ENCODE results near the gene ICE2.
A peak's percentile ranks its signal among the peaks of the same experiment; 100 is the strongest.

ICE2 gene

DNA sequence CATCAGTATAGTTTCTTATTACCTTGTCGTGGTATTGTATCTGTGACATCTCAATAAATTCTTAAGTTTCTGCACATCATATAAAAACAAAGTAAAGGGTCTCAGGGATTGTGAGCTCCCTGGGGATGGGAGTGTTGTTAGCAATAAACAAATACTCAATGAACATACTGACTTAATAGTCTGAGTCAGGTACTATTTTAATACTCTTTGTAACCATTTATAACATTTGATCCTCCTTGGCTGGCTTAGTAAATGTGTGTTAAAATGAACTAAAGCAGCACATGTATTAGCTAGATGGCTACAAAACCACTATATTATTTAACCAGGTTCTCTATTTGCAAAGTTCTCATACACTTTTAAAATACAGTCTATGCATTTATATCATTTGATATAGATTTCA is 1.8 kb downstream of the ICE2 start:
- peaks cover 67% of the 10 kb centered on the region for H3K79me2 ChIP-seq (ENCODE audit: insufficient read depth, low read length)
- no peaks in the 10 kb centered on the region for H3K9me2 ChIP-seq (replicated peaks; ENCODE audit: low read depth, low read length)
- H3K36me3 ChIP-seq (ENCODE audit: insufficient read depth, low read length): peaks cover 3% of the 10 kb centered on the region; the same call in 1 of the 2 replicates
- H3K4me3 ChIP-seq (ENCODE audit: low read length, poor library complexity, severe bottlenecking): peak overlapping the region; percentile 96
- no peaks in the 10 kb centered on the region for H3K9me3 ChIP-seq (ENCODE audit: insufficient read depth, low read depth, low read length)
- H2AFZ ChIP-seq (ENCODE audit: low read length): no peak overlapping the region
- no peak for TF ChIP-seq EZH2phosphoT487 (IDR thresholded peaks at IDR 0.05; ENCODE audit: borderline replicate concordance)
- TF ChIP-seq, protein P1, sequence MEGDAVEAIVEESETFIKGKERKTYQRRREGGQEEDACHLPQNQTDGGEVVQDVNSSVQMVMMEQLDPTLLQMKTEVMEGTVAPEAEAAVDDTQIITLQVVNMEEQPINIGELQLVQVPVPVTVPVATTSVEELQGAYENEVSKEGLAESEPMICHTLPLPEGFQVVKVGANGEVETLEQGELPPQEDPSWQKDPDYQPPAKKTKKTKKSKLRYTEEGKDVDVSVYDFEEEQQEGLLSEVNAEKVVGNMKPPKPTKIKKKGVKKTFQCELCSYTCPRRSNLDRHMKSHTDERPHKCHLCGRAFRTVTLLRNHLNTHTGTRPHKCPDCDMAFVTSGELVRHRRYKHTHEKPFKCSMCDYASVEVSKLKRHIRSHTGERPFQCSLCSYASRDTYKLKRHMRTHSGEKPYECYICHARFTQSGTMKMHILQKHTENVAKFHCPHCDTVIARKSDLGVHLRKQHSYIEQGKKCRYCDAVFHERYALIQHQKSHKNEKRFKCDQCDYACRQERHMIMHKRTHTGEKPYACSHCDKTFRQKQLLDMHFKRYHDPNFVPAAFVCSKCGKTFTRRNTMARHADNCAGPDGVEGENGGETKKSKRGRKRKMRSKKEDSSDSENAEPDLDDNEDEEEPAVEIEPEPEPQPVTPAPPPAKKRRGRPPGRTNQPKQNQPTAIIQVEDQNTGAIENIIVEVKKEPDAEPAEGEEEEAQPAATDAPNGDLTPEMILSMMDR (conservative IDR thresholded peaks at IDR 0.05; ENCODE audit: low read length): no peak
- peaks cover 48% of the 10 kb centered on the region for H3K4me1 ChIP-seq (ENCODE audit: insufficient read depth, low read length, poor library complexity, severe bottlenecking)
- H4K20me1 ChIP-seq (ENCODE audit: insufficient read depth, low read length, poor library complexity, severe bottlenecking): peaks cover 8% of the 10 kb centered on the region
- no peaks in the 10 kb centered on the region for H3F3A ChIP-seq (ENCODE audit: low read depth)
- H3K4me2 ChIP-seq (ENCODE audit: low read depth, low read length, poor library complexity, severe bottlenecking): peak overlapping the region; percentile 91
- H3K9ac ChIP-seq (ENCODE audit: low read depth, low read length, poor library complexity, severe bottlenecking): peak overlapping the region; percentile 98
- no peaks in the 10 kb centered on the region for H3K27me3 ChIP-seq (ENCODE audit: insufficient read depth, low read length, poor library complexity, severe bottlenecking)

DNA sequence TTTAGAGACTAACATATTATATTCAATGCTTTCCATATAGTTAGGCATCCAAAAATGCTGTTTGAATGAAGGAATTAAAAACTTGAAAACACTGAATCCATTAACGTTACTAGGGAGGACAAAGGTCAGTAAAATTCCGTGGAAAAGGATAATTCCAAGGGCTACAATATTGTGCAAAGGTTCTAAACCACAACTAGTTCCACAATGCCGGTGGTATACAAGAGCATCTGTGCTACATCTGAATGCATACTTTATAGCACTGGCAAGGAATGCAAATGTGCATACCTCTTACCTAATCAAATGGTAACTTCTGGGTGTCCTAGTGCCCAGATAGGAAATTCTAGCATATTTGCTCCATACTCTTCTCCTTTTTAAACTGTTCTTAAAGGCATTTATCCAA is 2.2 kb downstream of the ICE2 start:
- Histone ChIP-seq H3K4me2 (ENCODE audit: low read depth, low read length, poor library complexity, severe bottlenecking) (peak overlapping the region; percentile 91), H2AFZ (ENCODE audit: low read length) (no peak overlapping the region), H3K27me3 (ENCODE audit: insufficient read depth, low read length, poor library complexity, severe bottlenecking) (no peaks in the 10 kb centered on the region), H3K4me3 (ENCODE audit: low read length, poor library complexity, severe bottlenecking) (peak overlapping the region; percentile 96), H4K20me1 (ENCODE audit: insufficient read depth, low read length, poor library complexity, severe bottlenecking) (peaks cover 8% of the 10 kb centered on the region), H3K79me2 (ENCODE audit: insufficient read depth, low read length) (peaks cover 67% of the 10 kb centered on the region), H3K9me3 (ENCODE audit: insufficient read depth, low read depth, low read length) (no peaks in the 10 kb centered on the region), H3K9ac (ENCODE audit: low read depth, low read length, poor library complexity, severe bottlenecking) (peak overlapping the region; percentile 98), H3K36me3 (ENCODE audit: insufficient read depth, low read length) (peaks cover 3% of the 10 kb centered on the region; the same call in 1 of the 2 replicates), H3K4me1 (ENCODE audit: insufficient read depth, low read length, poor library complexity, severe bottlenecking) (peaks cover 48% of the 10 kb centered on the region), H3F3A (ENCODE audit: low read depth) (no peaks in the 10 kb centered on the region), H3K9me2 (replicated peaks; ENCODE audit: low read depth, low read length) (no peaks in the 10 kb centered on the region)
- no peak for TF ChIP-seq EZH2phosphoT487 (IDR thresholded peaks at IDR 0.05; ENCODE audit: borderline replicate concordance)
- TF ChIP-seq, protein P1 (conservative IDR thresholded peaks at IDR 0.05; ENCODE audit: low read length): no peak

DNA sequence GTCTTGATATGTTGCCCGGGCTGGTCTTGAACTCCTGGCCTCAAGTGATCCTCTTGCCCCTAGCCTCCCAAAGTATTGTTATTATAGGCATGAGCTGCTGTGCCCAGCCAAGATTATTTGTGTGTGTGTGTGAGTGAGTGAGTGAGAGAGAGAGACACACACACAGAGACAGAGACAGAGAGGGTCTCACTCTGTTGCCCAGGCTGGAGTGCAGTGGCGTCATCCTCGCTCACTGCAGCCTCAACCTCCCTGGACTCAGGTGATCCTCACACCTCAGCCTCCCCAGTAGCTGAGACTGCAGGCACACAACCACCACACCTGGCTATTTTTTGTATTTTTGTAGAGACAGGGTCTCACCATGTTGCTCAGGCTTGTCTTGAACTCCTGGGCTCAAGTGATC is 5.8 kb downstream of the ICE2 start:
- no peak for TF ChIP-seq EZH2phosphoT487 (IDR thresholded peaks at IDR 0.05; ENCODE audit: borderline replicate concordance)
- TF ChIP-seq, protein P1 (conservative IDR thresholded peaks at IDR 0.05; ENCODE audit: low read length): no peak
- Histone ChIP-seq H3K4me3 (ENCODE audit: low read length, poor library complexity, severe bottlenecking) (no peak overlapping the region), H3K79me2 (ENCODE audit: insufficient read depth, low read length) (peaks cover 79% of the 10 kb centered on the region), H4K20me1 (ENCODE audit: insufficient read depth, low read length, poor library complexity, severe bottlenecking) (peaks cover 8% of the 10 kb centered on the region), H3K9me2 (replicated peaks; ENCODE audit: low read depth, low read length) (no peaks in the 10 kb centered on the region), H3K9ac (ENCODE audit: low read depth, low read length, poor library complexity, severe bottlenecking) (no peak overlapping the region), H3K9me3 (ENCODE audit: insufficient read depth, low read depth, low read length) (no peaks in the 10 kb centered on the region), H3K27me3 (ENCODE audit: insufficient read depth, low read length, poor library complexity, severe bottlenecking) (no peaks in the 10 kb centered on the region), H3K36me3 (ENCODE audit: insufficient read depth, low read length) (peaks cover 12% of the 10 kb centered on the region), H3K4me2 (ENCODE audit: low read depth, low read length, poor library complexity, severe bottlenecking) (no peak overlapping the region), H2AFZ (ENCODE audit: low read length) (no peak overlapping the region), H3F3A (ENCODE audit: low read depth) (no peaks in the 10 kb centered on the region), H3K4me1 (ENCODE audit: insufficient read depth, low read length, poor library complexity, severe bottlenecking) (peaks cover 42% of the 10 kb centered on the region)

Measured in Loucy (cell line).